GM12878 (cell line): Measurements from ENCODE around the gene DHCR7. TPM values are rescaled to one million over a fixed set of nuclear protein-coding genes. Genes with fewer than 3 reads are reported as not detected.

Source experiments
- ATAC-seq: fragments of 200-7000 bp; cut with Tn5 transposase; 3 replicates; pipeline ENCODE4 v1.9.1; 2020; ENCODE audit warnings: mild to moderate bottlenecking, moderate library complexity
- BruUV-seq: library from RNA; stranded (reverse); fragments of 400-500 nt; replicated peaks from 2 replicates; lab custom pipeline; 2021; lab: Mats Ljungman, UMichigan
- CTCF ChIA-PET: fragments of 300-600 bp; sonication (Branson Sonifier 250); formaldehyde crosslinking; extraction: SDS; loops from one replicate; lab custom pipeline; 2021; ENCODE audit warnings: inconsistent platforms; lab: Yijun Ruan, JAX
- POLR2A ChIA-PET: fragments of 350-600 bp; formaldehyde crosslinking; extraction: SDS; loops from one replicate; lab custom pipeline; 2021; ENCODE audit warnings: inconsistent platforms; lab: Charles Lee
- RAD21 ChIA-PET: fragments of 300-600 bp; sonication (Branson Sonifier 250); formaldehyde crosslinking; loops from one replicate; lab custom pipeline; 2023; ENCODE audit warnings: antibody characterized with exemption; ENCODE audit not compliant: unreplicated experiment; lab: Charles Lee
- SMC1A ChIA-PET: fragments of 300-600 bp; sonication (Branson Sonifier 250); formaldehyde crosslinking; loops from one replicate; lab custom pipeline; 2023; ENCODE audit not compliant: unreplicated experiment, uncharacterized antibody; lab: Charles Lee
- DNase-seq: peaks from one replicate; pipeline ENCODE4 v3.0.0-alpha.2; 2011; ENCODE audit warnings: low read depth, low spot score
- FAIRE-seq: peaks from 3 replicates; lab custom pipeline; 2011; peaks lifted over from hg19 to GRCh38; lab: Jason Lieb, UNC
- H2AFZ ChIP-seq: 2 replicates; pipeline ENCODE4 v1.6.0; 2011; ENCODE audit warnings: low read depth, low read length, control low read depth; ENCODE audit not compliant: control insufficient read depth
- H3K27ac ChIP-seq: 2 replicates; pipeline ENCODE4 v1.5.1; 2011; ENCODE audit warnings: control low read depth; ENCODE audit not compliant: control insufficient read depth, insufficient read depth
- H3K27me3 ChIP-seq, 2 experiments: replicated peaks in 1 of 2; 2 replicates each; pipeline versions ENCODE4 v1.6.0 to v1.6.1; 2011; ENCODE audit warnings: low read length in 1 of 2; ENCODE audit not compliant: control insufficient read depth in 2 of 2, insufficient read depth in 2 of 2
- H3K36me3 ChIP-seq, 2 experiments: 2 replicates each; pipeline ENCODE4 v1.5.1; 2011; ENCODE audit warnings: low read length in 1 of 2; ENCODE audit not compliant: control insufficient read depth in 2 of 2, insufficient read depth in 2 of 2
- H3K4me1 ChIP-seq: 2 replicates; pipeline ENCODE4 v1.6.1; 2011; ENCODE audit warnings: mild to moderate bottlenecking, low read length, moderate library complexity, mixed read lengths; ENCODE audit not compliant: control insufficient read depth, insufficient read depth
- H3K4me2 ChIP-seq: 2 replicates; pipeline ENCODE4 v1.6.0; 2011; ENCODE audit warnings: control low read depth; ENCODE audit not compliant: control insufficient read depth, insufficient read depth
- H3K4me3 ChIP-seq: fragments of 200-600 bp; sonication (generic); 2 replicates; pipeline ENCODE4 v1.5.1; 2016
- H3K79me2 ChIP-seq: 2 replicates; pipeline ENCODE4 v1.6.0; 2011; ENCODE audit warnings: low read length; ENCODE audit not compliant: control insufficient read depth, insufficient read depth
- H3K9ac ChIP-seq: 2 replicates; pipeline ENCODE4 v1.8.0; 2011; ENCODE audit warnings: low read length, control low read depth, mixed read lengths; ENCODE audit not compliant: control insufficient read depth, insufficient read depth
- H3K9me3 ChIP-seq: replicated peaks from 3 replicates; pipeline ENCODE4 v1.5.1; 2011; ENCODE audit warnings: mild to moderate bottlenecking, low read length; ENCODE audit not compliant: control insufficient read depth, insufficient read depth
- H4K20me1 ChIP-seq: 2 replicates; pipeline ENCODE4 v1.6.0; 2011; ENCODE audit not compliant: control insufficient read depth, insufficient read depth
- BRCA1 ChIP-seq: IDR thresholded peaks from 2 replicates; pipeline ENCODE4 v1.6.1; 2011; ENCODE audit warnings: low read depth, low read length, improper control_type of control experiment
- CREB1 ChIP-seq: IDR thresholded peaks from 2 replicates; pipeline ENCODE4 v1.6.1; 2012; ENCODE audit warnings: low read depth, mild to moderate bottlenecking, inconsistent platforms
- EP300 ChIP-seq, 2 experiments: fragments of 150-350 bp in 1 of 2; IDR thresholded peaks; 2 replicates each; pipeline ENCODE4 v1.6.1; 2011 to 2012; ENCODE audit warnings: low read depth in 2 of 2, low read length in 2 of 2, borderline replicate concordance in 1 of 2, improper control_type of control experiment in 1 of 2, inconsistent platforms in 1 of 2; ENCODE audit not compliant: control insufficient read depth in 1 of 2
- IRF4 ChIP-seq: IDR thresholded peaks from 2 replicates; pipeline ENCODE4 v1.6.1; 2011; ENCODE audit warnings: low read depth, low read length
- MEF2A ChIP-seq: IDR thresholded peaks from 2 replicates; pipeline ENCODE4 v1.6.1; 2011; ENCODE audit warnings: low read depth, mild to moderate bottlenecking, low read length, moderate library complexity; ENCODE audit not compliant: insufficient read depth
- NFYA ChIP-seq: IDR thresholded peaks from 2 replicates; pipeline ENCODE4 v1.6.1; 2011; ENCODE audit warnings: low read depth, mild to moderate bottlenecking, low read length, improper control_type of control experiment, borderline replicate concordance
- POLR2AphosphoS2 ChIP-seq: IDR thresholded peaks from 2 replicates; pipeline ENCODE4 v1.6.1; 2011; ENCODE audit warnings: low read depth, mild to moderate bottlenecking, low read length, improper control_type of control experiment, moderate library complexity
- SIN3A ChIP-seq: IDR thresholded peaks from 2 replicates; pipeline ENCODE4 v1.6.1; 2012; ENCODE audit warnings: low read depth, low read length, improper control_type of control experiment
- SMARCA5 ChIP-seq: fragments of 450-650 bp; IDR thresholded peaks from 2 replicates; pipeline ENCODE4 v1.6.1; 2017; ENCODE audit warnings: mild to moderate bottlenecking
- SREBF1 ChIP-seq: IDR thresholded peaks from 2 replicates; pipeline ENCODE4 v1.6.1; 2012; ENCODE audit warnings: mild to moderate bottlenecking, low read length
- SRF ChIP-seq, 2 experiments: IDR thresholded peaks; 2 replicates each; pipeline ENCODE4 v1.6.1; 2011; ENCODE audit warnings: low read depth in 2 of 2, low read length in 2 of 2, mild to moderate bottlenecking in 1 of 2, moderate library complexity in 1 of 2
- SUPT20H ChIP-seq: IDR thresholded peaks from 2 replicates; pipeline ENCODE4 v1.6.1; 2011; ENCODE audit warnings: low read depth, mild to moderate bottlenecking, low read length, moderate library complexity, borderline replicate concordance; ENCODE audit not compliant: control insufficient read depth
- TCF12 ChIP-seq: IDR thresholded peaks from 2 replicates; pipeline ENCODE4 v1.6.1; 2011; ENCODE audit warnings: low read depth, mild to moderate bottlenecking, low read length
- ZNF622 ChIP-seq: fragments of 450-650 bp; IDR thresholded peaks from 2 replicates; pipeline ENCODE4 v1.6.1; 2017; ENCODE audit warnings: mild to moderate bottlenecking, inconsistent platforms
- WGBS: methylation state at CpG from one replicate; pipeline ENCODE4 v1.1.6; 2016; ENCODE audit warnings: low lambda C conversion rate; ENCODE audit not compliant: insufficient replicate concordance, insufficient coverage; ENCODE audit errors: missing lambda C conversion rate; 5-methylcytosine and 5-hydroxymethylcytosine counted together
- in situ Hi-C: fragments of 300-500 bp; cut with MboI; formaldehyde crosslinking; loops from 9 replicates; pipeline ENCODE4 v1.14.3; 2018; ENCODE audit warnings: mixed read lengths
- intact Hi-C: fragments of 100-400 bp; cut with micrococcal nuclease; formaldehyde crosslinking; loops from one replicate; pipeline ENCODE4 v1.14.2; 2022; ENCODE audit not compliant: unreplicated experiment
- polyA plus RNA-seq, 11 experiments: library from polyadenylated mRNA; depleted of rRNA in 4 of 11; unstranded in 6 of 11; stranded (reverse) in 5 of 11; fragments of >200 nt; fragmentation: Nextera tagmentation in 4 of 11; fragmentation: Illumina TruSeq in 1 of 11; extraction: Ambion mirVana in 4 of 11; extraction: Trizol in 1 of 11; gene quantifications; 1 replicate in 1 of 11; 2 replicates in 10 of 11; pipeline versions ENCODE4 v1.2.1 to v1.2.3, GENCODE V29; 2011 to 2016; ENCODE audit warnings: inconsistent platforms in 2 of 11, missing spikeins in 2 of 11, low read depth in 1 of 11
- total RNA-seq, 4 experiments: library from RNA; depleted of rRNA in 3 of 4; stranded (reverse); fragments of >200 nt in 3 of 4; fragmentation: Illumina TruSeq in 1 of 4; extraction: Trizol in 1 of 4; gene quantifications; 2 replicates each; pipeline versions ENCODE4 v1.2.1 to v1.2.3, GENCODE V29; 2013 to 2021
- TF ChIP-seq, protein P1 (sequence below): fragments of 450-650 bp; IDR thresholded peaks from 2 replicates; pipeline ENCODE4 v1.6.1; 2014; ENCODE audit warnings: mild to moderate bottlenecking
- TF ChIP-seq, protein P2 (sequence below), 3 experiments: IDR thresholded peaks in 2 of 3; conservative IDR thresholded peaks in 1 of 3; 2 replicates each; pipeline ENCODE4 v1.5.1; 2011; ENCODE audit warnings: low read depth in 3 of 3, low read length in 3 of 3, mild to moderate bottlenecking in 3 of 3, control low read depth in 2 of 3, moderate library complexity in 2 of 3, inconsistent platforms in 1 of 3, mixed read lengths in 1 of 3; ENCODE audit not compliant: control insufficient read depth in 2 of 3, insufficient read depth in 1 of 3; ENCODE audit errors: extremely low read depth in 1 of 3

DHCR7 gene
- total and polyA plus RNA-seq, 10 of the 15 experiments (the other 5 are each of a cell fraction or from before 2014, with no cell fraction given): 4.2 to 115 (median 57.8) TPM

DNA sequence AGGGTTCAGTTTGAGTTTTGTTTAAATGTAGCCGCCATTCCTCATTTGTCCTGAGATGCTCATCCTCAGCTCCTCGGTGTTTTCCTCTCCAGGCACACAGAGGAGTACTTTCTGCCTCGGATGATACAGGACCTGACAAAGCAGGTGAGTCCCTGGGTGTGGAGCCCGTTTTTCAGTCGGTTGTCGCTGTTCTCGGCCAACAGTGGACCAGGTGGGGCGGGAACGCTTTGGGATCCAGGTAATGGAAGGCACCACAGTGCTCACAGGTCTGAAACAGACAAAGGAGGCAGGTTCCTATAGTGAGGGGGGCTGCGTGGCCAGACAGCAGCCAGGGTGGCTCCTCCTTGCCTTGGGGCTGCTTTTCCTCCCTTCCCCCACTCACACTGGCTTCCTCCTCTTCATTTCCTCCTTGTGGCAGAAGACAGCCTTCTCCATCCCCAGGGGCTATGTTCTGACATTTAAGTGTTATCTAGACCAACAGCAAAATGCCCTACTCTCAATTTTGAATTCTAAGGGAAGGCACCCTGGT is 24.2 kb upstream of the DHCR7 start:
- ChIA-PET POLR2A (no interaction called here), CTCF (no interaction called here), RAD21 (no interaction called here), SMC1A (no interaction called here)
- no peak overlapping the region for H3K4me2 ChIP-seq
- no peak overlapping the region for H3K27ac ChIP-seq
- intact Hi-C loops (no loop called here), in situ Hi-C loops (no loop called here)
- no peak overlapping the region for H3K4me3 ChIP-seq
- no peak for TF ChIP-seq EP300 (IDR thresholded peaks at IDR 0.05; ENCODE audit: borderline replicate concordance in 1 of 2, control insufficient read depth in 1 of 2, low read depth in 2 of 2, low read length in 2 of 2)
- no peak for TF ChIP-seq SREBF1
- TF ChIP-seq TCF12: no peak
- TF ChIP-seq IRF4: no peak
- TF ChIP-seq SMARCA5: no peak
- no peak for TF ChIP-seq CREB1
- TF ChIP-seq ZNF622: no peak
- no peaks in the 10 kb centered on the region for H3K27me3 ChIP-seq
- BruUV-seq: no TSS peak
- no peak overlapping the region for H3K9ac ChIP-seq
- H2AFZ ChIP-seq: no peak overlapping the region
- H3K79me2 ChIP-seq: no peaks in the 10 kb centered on the region
- no peaks in the 10 kb centered on the region for H3K9me3 ChIP-seq
- peaks cover 18 to 25% of the 10 kb centered on the region in 2 experiments for H3K36me3 ChIP-seq
- 78% methylated on average over 9 of the region's 10 CpGs for WGBS
- no peak for DNase-seq
- no peak for ATAC-seq
- FAIRE-seq: no peak
- H4K20me1 ChIP-seq: no peaks in the 10 kb centered on the region
- H3K4me1 ChIP-seq: no peaks in the 10 kb centered on the region

DNA sequence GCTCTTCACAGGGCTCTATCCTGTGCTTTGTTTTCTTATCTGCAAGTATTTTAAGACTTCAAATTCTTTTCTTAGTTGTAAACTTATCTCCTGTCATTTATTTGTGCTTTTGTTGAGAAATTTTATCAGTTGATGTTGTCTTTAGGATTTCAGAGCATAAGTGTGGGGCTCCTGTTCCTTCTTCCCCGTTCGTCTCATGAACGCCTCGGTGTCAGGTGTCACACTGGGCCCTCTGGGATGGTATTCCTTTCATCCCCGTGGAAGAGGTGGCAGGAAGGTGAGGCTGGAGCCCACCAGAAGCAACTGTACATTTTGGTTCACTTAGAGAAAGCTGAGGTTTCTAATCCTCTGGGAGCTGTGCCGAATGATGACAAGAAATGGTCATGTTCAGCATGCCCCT is 22.8 kb upstream of the DHCR7 start:
- in situ Hi-C loops (no loop called here), intact Hi-C loops (no loop called here)
- Histone ChIP-seq H2AFZ (no peak overlapping the region), H3K27me3 (no peaks in the 10 kb centered on the region), H3K9ac (no peak overlapping the region), H3K79me2 (no peaks in the 10 kb centered on the region), H3K4me2 (no peak overlapping the region), H3K4me1 (no peaks in the 10 kb centered on the region), H3K27ac (no peak overlapping the region), H3K36me3 (peaks cover 19 to 24% of the 10 kb centered on the region in 2 experiments), H4K20me1 (no peaks in the 10 kb centered on the region), H3K9me3 (no peaks in the 10 kb centered on the region), H3K4me3 (no peak overlapping the region)
- CTCF ChIA-PET: no interaction called here
- POLR2A ChIA-PET: no interaction called here
- WGBS: 98% methylated on average over 6 of the region's 6 CpGs
- FAIRE-seq: no peak
- ATAC-seq: no peak
- no TSS peak for BruUV-seq
- SMC1A ChIA-PET: no interaction called here
- no peak for DNase-seq
- RAD21 ChIA-PET: no interaction called here
- no peak for TF ChIP-seq BRCA1
- TF ChIP-seq, protein P1, sequence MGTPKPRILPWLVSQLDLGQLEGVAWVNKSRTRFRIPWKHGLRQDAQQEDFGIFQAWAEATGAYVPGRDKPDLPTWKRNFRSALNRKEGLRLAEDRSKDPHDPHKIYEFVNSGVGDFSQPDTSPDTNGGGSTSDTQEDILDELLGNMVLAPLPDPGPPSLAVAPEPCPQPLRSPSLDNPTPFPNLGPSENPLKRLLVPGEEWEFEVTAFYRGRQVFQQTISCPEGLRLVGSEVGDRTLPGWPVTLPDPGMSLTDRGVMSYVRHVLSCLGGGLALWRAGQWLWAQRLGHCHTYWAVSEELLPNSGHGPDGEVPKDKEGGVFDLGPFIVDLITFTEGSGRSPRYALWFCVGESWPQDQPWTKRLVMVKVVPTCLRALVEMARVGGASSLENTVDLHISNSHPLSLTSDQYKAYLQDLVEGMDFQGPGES: no peak
- TF ChIP-seq, protein P2, sequence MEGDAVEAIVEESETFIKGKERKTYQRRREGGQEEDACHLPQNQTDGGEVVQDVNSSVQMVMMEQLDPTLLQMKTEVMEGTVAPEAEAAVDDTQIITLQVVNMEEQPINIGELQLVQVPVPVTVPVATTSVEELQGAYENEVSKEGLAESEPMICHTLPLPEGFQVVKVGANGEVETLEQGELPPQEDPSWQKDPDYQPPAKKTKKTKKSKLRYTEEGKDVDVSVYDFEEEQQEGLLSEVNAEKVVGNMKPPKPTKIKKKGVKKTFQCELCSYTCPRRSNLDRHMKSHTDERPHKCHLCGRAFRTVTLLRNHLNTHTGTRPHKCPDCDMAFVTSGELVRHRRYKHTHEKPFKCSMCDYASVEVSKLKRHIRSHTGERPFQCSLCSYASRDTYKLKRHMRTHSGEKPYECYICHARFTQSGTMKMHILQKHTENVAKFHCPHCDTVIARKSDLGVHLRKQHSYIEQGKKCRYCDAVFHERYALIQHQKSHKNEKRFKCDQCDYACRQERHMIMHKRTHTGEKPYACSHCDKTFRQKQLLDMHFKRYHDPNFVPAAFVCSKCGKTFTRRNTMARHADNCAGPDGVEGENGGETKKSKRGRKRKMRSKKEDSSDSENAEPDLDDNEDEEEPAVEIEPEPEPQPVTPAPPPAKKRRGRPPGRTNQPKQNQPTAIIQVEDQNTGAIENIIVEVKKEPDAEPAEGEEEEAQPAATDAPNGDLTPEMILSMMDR (IDR thresholded peaks at IDR 0.05 in 2 of 3, conservative IDR thresholded peaks at IDR 0.05 in 1 of 3; ENCODE audit: control insufficient read depth in 2 of 3, extremely low read depth in 1 of 3, insufficient read depth in 1 of 3, low read depth in 3 of 3, low read length in 3 of 3): no peak
- TF ChIP-seq SIN3A: no peak
- no peak for TF ChIP-seq SUPT20H
- no peak for TF ChIP-seq POLR2AphosphoS2
- TF ChIP-seq SRF (IDR thresholded peaks at IDR 0.05; ENCODE audit: low read depth in 2 of 2, low read length in 2 of 2): no peak
- TF ChIP-seq ZNF622: no peak
- no peak for TF ChIP-seq MEF2A
- no peak for TF ChIP-seq NFYA
